Hepatocyte (in vitro differentiated cells): Measurements from ENCODE around the gene PLXND1. TPM values are rescaled to one million over a fixed set of nuclear protein-coding genes. Genes with fewer than 3 reads are reported as not detected.

Experiments
- DNase-seq: peaks from one replicate; pipeline ENCODE4 v3.0.0-alpha.2; 2016; ENCODE audit warnings: low spot score
- H2AFZ ChIP-seq: fragments of 200-600 bp; sonication (generic); 2 replicates; pipeline ENCODE4 v1.6.0; 2016; ENCODE audit warnings: antibody characterized with exemption, mild to moderate bottlenecking
- H3K27ac ChIP-seq: fragments of 200-600 bp; sonication (generic); 2 replicates; pipeline ENCODE4 v1.5.1; 2016; ENCODE audit warnings: mild to moderate bottlenecking
- H3K27me3 ChIP-seq: fragments of 200-600 bp; sonication (generic); 2 replicates; pipeline ENCODE4 v1.6.1; 2016
- H3K36me3 ChIP-seq: fragments of 200-600 bp; sonication (generic); replicated peaks from 2 replicates; pipeline ENCODE4 v1.5.1; 2016; ENCODE audit warnings: low read depth; ENCODE audit not compliant: insufficient read depth
- H3K4me1 ChIP-seq: fragments of 200-600 bp; sonication (generic); 2 replicates; pipeline ENCODE4 v1.5.1; 2016; ENCODE audit warnings: mild to moderate bottlenecking, moderate library complexity; ENCODE audit not compliant: insufficient read depth
- H3K4me2 ChIP-seq: fragments of 200-600 bp; sonication (generic); 2 replicates; pipeline ENCODE4 v1.6.0; 2016
- H3K4me3 ChIP-seq: fragments of 200-600 bp; sonication (generic); 2 replicates; pipeline ENCODE4 v1.5.1; 2016; ENCODE audit warnings: mild to moderate bottlenecking
- H3K79me2 ChIP-seq: fragments of 200-600 bp; sonication (generic); 2 replicates; pipeline ENCODE4 v1.6.0; 2017; ENCODE audit warnings: mild to moderate bottlenecking
- H3K9me2 ChIP-seq: fragments of 200-600 bp; sonication (generic); replicated peaks from 2 replicates; pipeline ENCODE4 v1.6.0; 2017; ENCODE audit warnings: mild to moderate bottlenecking; ENCODE audit not compliant: insufficient read depth
- H3K9me3 ChIP-seq: fragments of 200-600 bp; sonication (generic); 2 replicates; pipeline ENCODE4 v1.5.1; 2016; ENCODE audit warnings: low read depth, mild to moderate bottlenecking
- H4K20me1 ChIP-seq: fragments of 200-600 bp; sonication (generic); 2 replicates; pipeline ENCODE4 v1.6.0; 2016; ENCODE audit warnings: mild to moderate bottlenecking; ENCODE audit not compliant: insufficient read depth, poor library complexity, severe bottlenecking
- CTCF ChIP-seq: fragments of 200-600 bp; sonication (generic); IDR thresholded peaks from 2 replicates; pipeline ENCODE4 v1.5.1; 2016; ENCODE audit warnings: antibody characterized with exemption, mild to moderate bottlenecking; ENCODE audit not compliant: poor library complexity
- EZH2 ChIP-seq: fragments of 200-600 bp; sonication (generic); IDR thresholded peaks from 2 replicates; pipeline ENCODE4 v1.6.1; 2016; ENCODE audit warnings: antibody characterized with exemption, mild to moderate bottlenecking, borderline replicate concordance
- EZH2phosphoT487 ChIP-seq: fragments of 200-600 bp; sonication (generic); IDR thresholded peaks from one replicate; pipeline ENCODE4 v1.6.1; 2018; ENCODE audit warnings: antibody characterized with exemption, mild to moderate bottlenecking, low read depth, moderate library complexity; ENCODE audit not compliant: unreplicated experiment, severe bottlenecking
- WGBS: methylation state at CpG from one replicate; pipeline ENCODE4 v1.1.6; 2016; ENCODE audit warnings: low lambda C conversion rate; ENCODE audit errors: missing lambda C conversion rate; 5-methylcytosine and 5-hydroxymethylcytosine counted together
- polyA plus RNA-seq: library from polyadenylated mRNA; unstranded; fragments of >200 nt; fragmentation: Nextera tagmentation; extraction: Ambion mirVana; gene quantifications from 2 replicates; pipeline ENCODE4 v1.2.1, GENCODE V29; 2016
- total RNA-seq: library from RNA; depleted of rRNA; stranded (reverse); fragments of >200 nt; gene quantifications from 2 replicates; pipeline ENCODE4 v1.2.3, GENCODE V29; 2014

The PLXND1 gene
- total and polyA plus RNA-seq, 2 experiments from 2014 or later: 36.3 to 45.3 TPM

DNA sequence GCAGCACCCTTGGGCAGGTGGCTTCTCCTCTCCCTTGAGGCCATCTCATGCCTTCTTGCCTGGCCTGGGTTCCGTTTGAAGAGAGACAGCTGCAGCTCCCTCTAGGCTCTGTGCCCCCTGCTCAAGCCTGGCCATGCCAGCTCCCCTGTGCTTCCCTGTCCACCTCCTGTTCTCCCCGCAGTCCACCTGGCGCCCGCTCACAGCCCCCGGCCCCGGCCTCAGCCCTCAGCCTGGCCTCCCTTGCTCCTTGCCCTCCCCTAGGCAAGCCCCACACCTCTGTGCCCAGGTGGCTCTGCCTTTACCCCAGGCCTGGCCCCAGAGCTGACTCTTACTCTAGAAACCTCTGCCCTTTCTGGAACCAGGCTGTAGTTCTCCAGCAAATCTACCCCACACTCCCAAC lies 91.9 kb downstream of the PLXND1 start:
- H3K79me2 ChIP-seq: no peaks in the 10 kb centered on the region
- H3K4me3 ChIP-seq: no peak overlapping the region
- TF ChIP-seq CTCF: no peak
- TF ChIP-seq EZH2: no peak
- no peak for TF ChIP-seq EZH2phosphoT487
- WGBS: 93% methylated on average over 1 of the region's 6 CpGs
- H3K27me3 ChIP-seq: no peaks in the 10 kb centered on the region
- H3K4me2 ChIP-seq: no peak overlapping the region
- no peaks in the 10 kb centered on the region for H3K9me2 ChIP-seq
- H2AFZ ChIP-seq: no peak overlapping the region
- DNase-seq: no peak
- H4K20me1 ChIP-seq: no peaks in the 10 kb centered on the region
- H3K27ac ChIP-seq: no peak overlapping the region
- no peaks in the 10 kb centered on the region for H3K9me3 ChIP-seq
- H3K36me3 ChIP-seq: no peaks in the 10 kb centered on the region
- H3K4me1 ChIP-seq: no peaks in the 10 kb centered on the region

- H3K4me1 ChIP-seq: no peaks in the 10 kb centered on the region
- TF ChIP-seq EZH2 (no peak), CTCF (no peak), EZH2phosphoT487 (no peak)
- H4K20me1 ChIP-seq: no peaks in the 10 kb centered on the region
- H3K36me3 ChIP-seq: no peaks in the 10 kb centered on the region
- no peaks in the 10 kb centered on the region for H3K9me2 ChIP-seq
- no peak overlapping the region for H2AFZ ChIP-seq
- no peaks in the 10 kb centered on the region for H3K79me2 ChIP-seq
- no peak for DNase-seq
- WGBS: 96% methylated on average over 10 of the region's 10 CpGs
- H3K9me3 ChIP-seq: no peaks in the 10 kb centered on the region
- no peak overlapping the region for H3K27ac ChIP-seq
- no peaks in the 10 kb centered on the region for H3K27me3 ChIP-seq
- no peak overlapping the region for H3K4me2 ChIP-seq
- no peak overlapping the region for H3K4me3 ChIP-seq
Measured at GRCh38 chr3:129514110-129514509, 92.4 kb downstream of the PLXND1 start.

DNA sequence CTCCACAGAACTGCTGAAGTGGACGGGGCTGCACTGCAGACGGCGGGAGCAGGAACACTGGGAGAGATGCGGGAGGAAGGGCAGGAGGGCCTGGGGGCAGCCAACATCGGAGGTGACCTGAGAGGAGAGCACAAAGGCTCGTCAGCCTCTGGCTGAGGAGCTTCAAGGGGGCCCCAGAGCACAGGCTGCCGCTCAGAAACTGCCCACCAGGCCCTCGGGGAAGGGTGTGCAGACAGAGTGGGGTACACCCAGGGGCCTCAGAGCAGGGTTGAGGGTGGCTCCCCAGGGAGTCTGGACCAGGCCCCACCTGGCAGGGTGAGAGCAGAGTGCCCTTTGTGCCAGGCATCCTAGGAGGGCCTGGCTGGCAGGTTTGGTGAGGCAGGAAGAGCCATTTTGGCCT lies 92.8 kb downstream of the PLXND1 start:
- Histone ChIP-seq H2AFZ (no peak overlapping the region), H3K4me2 (no peak overlapping the region), H3K4me1 (no peaks in the 10 kb centered on the region), H3K27ac (no peak overlapping the region), H4K20me1 (no peaks in the 10 kb centered on the region), H3K27me3 (no peaks in the 10 kb centered on the region), H3K79me2 (no peaks in the 10 kb centered on the region), H3K4me3 (no peak overlapping the region), H3K36me3 (no peaks in the 10 kb centered on the region), H3K9me2 (no peaks in the 10 kb centered on the region), H3K9me3 (no peaks in the 10 kb centered on the region)
- DNase-seq: no peak
- TF ChIP-seq EZH2 (no peak), EZH2phosphoT487 (no peak), CTCF (no peak)
- WGBS: 85% methylated on average over 8 of the region's 8 CpGs

DNA sequence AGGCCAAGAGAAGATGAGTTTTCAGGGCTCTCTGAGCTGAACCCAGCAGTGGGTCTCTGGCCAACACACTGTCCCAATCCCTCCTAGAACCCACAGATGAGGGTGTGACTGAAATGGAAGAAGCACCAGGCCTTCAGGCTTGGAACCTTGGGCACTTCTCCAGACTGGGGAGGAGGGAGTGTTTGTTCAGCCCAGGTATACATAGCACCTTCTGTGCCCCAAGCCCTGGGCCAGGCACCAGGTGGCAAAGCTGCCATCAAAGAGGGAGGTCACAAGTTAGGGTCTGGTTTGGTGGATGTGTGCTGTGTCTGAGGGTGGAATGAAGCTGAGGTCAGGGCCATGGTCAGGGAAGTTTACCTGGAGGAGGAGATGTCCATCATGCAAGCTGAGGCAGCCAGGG lies 93.9 kb downstream of the PLXND1 start:
- Histone ChIP-seq H3K36me3 (no peaks in the 10 kb centered on the region), H2AFZ (no peak overlapping the region), H3K4me1 (no peaks in the 10 kb centered on the region), H3K79me2 (no peaks in the 10 kb centered on the region), H3K9me3 (no peaks in the 10 kb centered on the region), H4K20me1 (no peaks in the 10 kb centered on the region), H3K27ac (no peak overlapping the region), H3K9me2 (no peaks in the 10 kb centered on the region), H3K4me2 (no peak overlapping the region), H3K4me3 (no peak overlapping the region), H3K27me3 (no peaks in the 10 kb centered on the region)
- TF ChIP-seq EZH2phosphoT487: no peak
- TF ChIP-seq EZH2: no peak
- no peak for DNase-seq
